Epithelial cell of esophagus (primary cell): ENCODE measurements around the gene SIGLEC11.
A peak's percentile ranks its signal among the peaks of the same experiment; 100 is the strongest.
"Not testable (repeated sequence)": the region's sequence is repeated elsewhere in the genome, so short reads cannot be mapped to it uniquely, and the experiment has no call there.

Experiments
- DNase-seq: peaks from one replicate; pipeline ENCODE4 v3.0.0; 2010; ENCODE audit warnings: low read depth
- H3K4me3 ChIP-seq: 2 replicates; pipeline ENCODE4 v1.5.1; 2011; ENCODE audit warnings: mild to moderate bottlenecking, low read length, control low read depth
- TF ChIP-seq, protein P1 (sequence below): IDR thresholded peaks from 2 replicates; pipeline ENCODE4 v1.5.1; 2011; ENCODE audit warnings: low read depth, mild to moderate bottlenecking, low read length, control low read depth, inconsistent platforms; ENCODE audit not compliant: insufficient read depth; ENCODE audit errors: missing control alignments

The SIGLEC11 gene, protein sequence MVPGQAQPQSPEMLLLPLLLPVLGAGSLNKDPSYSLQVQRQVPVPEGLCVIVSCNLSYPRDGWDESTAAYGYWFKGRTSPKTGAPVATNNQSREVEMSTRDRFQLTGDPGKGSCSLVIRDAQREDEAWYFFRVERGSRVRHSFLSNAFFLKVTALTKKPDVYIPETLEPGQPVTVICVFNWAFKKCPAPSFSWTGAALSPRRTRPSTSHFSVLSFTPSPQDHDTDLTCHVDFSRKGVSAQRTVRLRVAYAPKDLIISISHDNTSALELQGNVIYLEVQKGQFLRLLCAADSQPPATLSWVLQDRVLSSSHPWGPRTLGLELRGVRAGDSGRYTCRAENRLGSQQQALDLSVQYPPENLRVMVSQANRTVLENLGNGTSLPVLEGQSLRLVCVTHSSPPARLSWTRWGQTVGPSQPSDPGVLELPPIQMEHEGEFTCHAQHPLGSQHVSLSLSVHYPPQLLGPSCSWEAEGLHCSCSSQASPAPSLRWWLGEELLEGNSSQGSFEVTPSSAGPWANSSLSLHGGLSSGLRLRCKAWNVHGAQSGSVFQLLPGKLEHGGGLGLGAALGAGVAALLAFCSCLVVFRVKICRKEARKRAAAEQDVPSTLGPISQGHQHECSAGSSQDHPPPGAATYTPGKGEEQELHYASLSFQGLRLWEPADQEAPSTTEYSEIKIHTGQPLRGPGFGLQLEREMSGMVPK

DNA sequence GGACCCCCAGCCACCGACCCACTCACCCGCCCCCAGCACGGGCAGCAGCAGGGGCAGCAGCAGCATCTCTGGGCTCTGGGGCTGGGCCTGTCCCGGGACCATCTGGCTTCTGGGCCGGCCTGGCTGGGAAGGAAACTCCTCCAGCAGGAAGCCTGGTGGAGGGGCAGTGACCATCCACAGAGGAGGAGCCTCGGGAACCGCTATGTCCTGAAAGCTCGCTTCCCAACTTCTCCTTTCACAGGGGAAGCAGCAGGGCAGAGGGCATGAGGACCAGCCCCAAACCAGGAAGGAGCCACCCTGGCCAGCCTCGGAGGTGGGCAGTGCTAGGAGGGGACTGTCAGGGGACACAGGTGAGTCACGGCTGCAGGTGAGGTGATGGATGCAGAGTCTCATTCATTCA lies at the start of gene SIGLEC11:
Gene SIGLEC11, minus strand, starts transcription at position 193 of the 400 bp plus-strand sequence. Its CDS starts 91 bp downstream, at position 102.
- H3K4me3 ChIP-seq, DNase-seq: not testable (repeated sequence)

DNA sequence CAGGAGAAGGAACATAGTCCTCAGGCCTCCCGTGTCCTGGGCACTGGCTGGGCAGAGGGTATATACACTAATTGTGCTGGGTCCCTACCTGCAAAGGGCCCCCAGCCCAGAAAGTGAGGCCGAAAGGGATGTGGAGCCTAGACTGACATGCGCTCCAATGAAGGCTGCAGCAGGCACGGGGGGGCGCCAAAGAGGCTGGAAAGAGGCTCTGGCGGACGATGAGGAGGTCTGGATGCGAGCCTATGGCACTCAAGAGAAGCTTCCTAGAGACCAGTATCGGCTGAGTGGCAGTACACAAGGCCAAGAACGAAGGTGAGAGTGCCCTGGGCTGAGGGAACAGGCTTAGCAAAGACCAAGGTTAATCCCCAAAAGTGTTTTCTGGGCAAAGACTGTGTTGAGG lies 47.6 kb upstream of the SIGLEC11 start:
- H3K4me3 ChIP-seq = no peak overlapping the region
- TF ChIP-seq, protein P1, sequence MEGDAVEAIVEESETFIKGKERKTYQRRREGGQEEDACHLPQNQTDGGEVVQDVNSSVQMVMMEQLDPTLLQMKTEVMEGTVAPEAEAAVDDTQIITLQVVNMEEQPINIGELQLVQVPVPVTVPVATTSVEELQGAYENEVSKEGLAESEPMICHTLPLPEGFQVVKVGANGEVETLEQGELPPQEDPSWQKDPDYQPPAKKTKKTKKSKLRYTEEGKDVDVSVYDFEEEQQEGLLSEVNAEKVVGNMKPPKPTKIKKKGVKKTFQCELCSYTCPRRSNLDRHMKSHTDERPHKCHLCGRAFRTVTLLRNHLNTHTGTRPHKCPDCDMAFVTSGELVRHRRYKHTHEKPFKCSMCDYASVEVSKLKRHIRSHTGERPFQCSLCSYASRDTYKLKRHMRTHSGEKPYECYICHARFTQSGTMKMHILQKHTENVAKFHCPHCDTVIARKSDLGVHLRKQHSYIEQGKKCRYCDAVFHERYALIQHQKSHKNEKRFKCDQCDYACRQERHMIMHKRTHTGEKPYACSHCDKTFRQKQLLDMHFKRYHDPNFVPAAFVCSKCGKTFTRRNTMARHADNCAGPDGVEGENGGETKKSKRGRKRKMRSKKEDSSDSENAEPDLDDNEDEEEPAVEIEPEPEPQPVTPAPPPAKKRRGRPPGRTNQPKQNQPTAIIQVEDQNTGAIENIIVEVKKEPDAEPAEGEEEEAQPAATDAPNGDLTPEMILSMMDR = no peak
- DNase-seq = no peak

DNA sequence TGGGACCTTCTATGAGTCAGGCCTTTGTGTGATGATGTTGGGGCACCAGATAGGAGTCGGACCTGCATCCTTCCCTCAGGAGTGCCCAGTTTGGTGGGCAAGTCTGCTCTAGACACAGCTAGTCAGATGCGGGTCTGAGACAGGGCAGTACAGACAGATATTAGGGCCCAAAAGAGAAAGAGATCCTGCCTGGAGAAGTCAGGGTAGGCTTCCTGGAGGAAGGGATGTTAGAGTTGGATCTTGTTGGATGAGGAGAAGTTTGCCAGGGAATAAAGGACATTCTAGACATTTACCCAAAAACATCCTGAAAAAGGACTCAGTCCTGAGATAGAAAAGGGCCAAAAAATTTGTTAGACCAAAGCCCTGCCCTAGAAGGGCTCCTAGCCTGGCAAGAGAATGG lies 47.0 kb upstream of the SIGLEC11 start:
- no peak for DNase-seq
- TF ChIP-seq, protein P1 = no peak
- H3K4me3 ChIP-seq = no peak overlapping the region

DNA sequence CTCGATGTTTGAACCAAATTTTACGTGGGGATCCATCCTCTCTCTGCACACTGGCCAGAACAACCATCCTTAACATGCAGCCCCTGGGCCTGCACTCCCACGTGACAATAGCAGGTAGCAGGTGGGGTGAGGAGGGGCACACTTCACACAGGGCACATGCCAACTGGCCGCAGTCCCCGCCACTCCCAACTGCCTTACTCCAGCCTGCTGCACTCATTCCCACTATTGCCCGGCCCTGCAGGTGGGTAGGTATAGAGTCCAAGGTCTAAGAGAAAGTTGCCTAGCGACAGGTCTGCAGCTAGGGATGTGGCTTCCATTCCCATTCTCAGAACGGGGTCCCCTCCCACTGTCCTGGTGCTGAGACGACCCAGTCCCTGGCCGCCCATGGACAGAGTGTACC lies 46.2 kb upstream of the SIGLEC11 start:
- TF ChIP-seq, protein P1 = no peak
- H3K4me3 ChIP-seq = no peak overlapping the region
- DNase-seq = no peak

DNA sequence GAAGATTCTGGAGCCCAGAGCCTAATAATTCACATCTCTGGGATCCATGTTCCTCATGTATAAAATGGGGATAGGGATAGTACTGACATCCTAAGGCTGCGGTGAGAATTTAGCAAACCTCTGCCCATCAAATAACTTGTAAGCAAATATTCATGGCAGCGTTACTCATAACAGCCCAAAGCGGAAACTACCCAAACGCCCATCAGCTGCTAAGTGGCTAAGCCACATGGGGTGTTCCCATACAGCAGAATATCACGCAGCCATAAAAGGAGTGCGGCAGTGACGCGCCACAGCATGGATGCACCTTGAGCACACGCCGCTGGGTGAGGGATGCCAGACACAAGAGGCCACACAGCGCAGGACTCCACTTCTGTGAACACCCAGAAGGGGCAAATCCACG lies 44.5 kb upstream of the SIGLEC11 start:
- no peak for DNase-seq
- no peak overlapping the region for H3K4me3 ChIP-seq

DNA sequence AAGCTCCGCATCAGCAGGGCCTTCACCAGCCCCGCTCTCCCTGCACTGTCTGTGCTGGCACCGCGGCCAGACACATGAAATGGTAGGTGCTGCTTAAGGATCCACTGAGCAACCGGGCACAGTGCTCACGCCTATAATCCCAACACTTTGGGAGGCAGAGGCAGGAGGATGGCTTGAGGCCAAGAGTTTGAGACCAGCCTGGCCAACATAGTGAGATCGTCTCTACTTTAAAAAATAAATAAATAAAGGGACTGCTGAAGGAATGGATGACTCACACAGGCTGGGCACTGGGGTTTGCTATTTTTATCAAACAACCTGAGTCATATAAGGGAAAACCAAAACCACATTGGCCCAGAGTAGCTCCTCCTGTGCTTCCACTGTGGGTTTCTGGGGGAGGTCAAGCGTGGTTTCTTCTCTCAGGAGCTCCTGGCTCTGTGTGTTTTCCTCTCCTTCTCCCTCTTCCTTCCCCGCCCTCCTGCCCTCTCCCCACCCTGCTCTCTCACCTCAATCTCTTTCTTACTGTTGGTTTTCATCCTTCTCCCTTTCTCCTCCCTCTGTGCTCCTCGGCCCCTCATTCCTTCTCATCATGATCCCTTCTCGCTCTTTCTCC lies 42.9 kb upstream of the SIGLEC11 start:
- DNase-seq = peak; percentile 92
- no peak overlapping the region for H3K4me3 ChIP-seq
- TF ChIP-seq, protein P1 = no peak

More for the DNA sequence above, 44.5 kb upstream of the SIGLEC11 start:
- TF ChIP-seq, protein P1 = no peak

DNA sequence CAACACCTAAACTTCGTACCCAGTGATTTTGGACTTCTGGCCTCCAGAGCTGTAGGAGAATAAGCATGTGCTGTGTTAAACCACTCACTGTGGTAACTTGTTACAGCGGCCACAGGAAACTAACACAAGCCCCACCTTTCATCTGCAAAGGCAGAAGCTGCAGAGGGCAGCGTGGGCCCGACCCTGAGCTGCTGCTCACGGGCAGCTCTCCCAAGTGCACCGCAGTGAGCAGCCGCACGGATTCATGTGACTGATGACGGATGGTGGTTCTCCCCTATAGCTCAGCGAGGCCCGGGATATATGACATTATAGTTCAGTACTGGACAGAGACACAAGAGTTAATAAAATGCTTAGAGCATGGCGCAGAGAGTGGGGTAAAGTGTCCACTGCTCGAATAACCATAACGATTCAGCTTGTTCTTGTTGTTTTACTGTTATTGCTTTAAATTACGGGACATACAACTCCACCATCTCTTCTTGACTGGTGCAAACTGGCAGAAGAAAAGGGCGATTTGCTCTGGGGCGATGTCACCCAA lies 42.3 kb upstream of the SIGLEC11 start:
- no peak overlapping the region for H3K4me3 ChIP-seq
- TF ChIP-seq, protein P1 = no peak
- no peak for DNase-seq
